Endodermal cell (in vitro differentiated cells): Measurements from ENCODE around the gene ARIH1. TPM values are rescaled to one million over a fixed set of nuclear protein-coding genes. Genes with fewer than 3 reads are reported as not detected.
A peak's percentile ranks its signal among the peaks of the same experiment; 100 is the strongest.

Source experiments
- DNase-seq: peaks from one replicate; pipeline ENCODE4 v3.0.0-alpha.2; 2017
- H3K27ac ChIP-seq: 2 replicates; pipeline ENCODE4 v1.5.1; 2013; ENCODE audit warnings: mild to moderate bottlenecking, low read depth, low read length, moderate library complexity
- H3K27me3 ChIP-seq: 2 replicates; pipeline ENCODE4 v1.6.1; 2013; ENCODE audit warnings: mild to moderate bottlenecking, low read length, moderate library complexity; ENCODE audit not compliant: insufficient read depth, control insufficient read depth, poor library complexity, severe bottlenecking
- H3K36me3 ChIP-seq: 2 replicates; pipeline ENCODE4 v1.7.0; 2013; ENCODE audit warnings: mild to moderate bottlenecking, low read length, moderate library complexity; ENCODE audit not compliant: control insufficient read depth, insufficient read depth
- H3K4me1 ChIP-seq: one replicate; pipeline ENCODE4 v1.7.0; 2013; ENCODE audit warnings: low read length; ENCODE audit not compliant: control insufficient read depth, insufficient read depth
- H3K4me3 ChIP-seq: 2 replicates; pipeline ENCODE4 v1.5.1; 2013; ENCODE audit warnings: mild to moderate bottlenecking, low read length, moderate library complexity
- H3K9ac ChIP-seq: 2 replicates; pipeline ENCODE4 v1.6.1; 2013; ENCODE audit warnings: mild to moderate bottlenecking, low read length, moderate library complexity; ENCODE audit not compliant: poor library complexity, severe bottlenecking; ENCODE audit errors: extremely low read depth
- H3K9me3 ChIP-seq: 2 replicates; pipeline ENCODE4 v1.6.1; 2013; ENCODE audit warnings: mild to moderate bottlenecking, low read length, moderate library complexity; ENCODE audit not compliant: control insufficient read depth
- H3K27ac Mint-ChIP-seq: 2 replicates; pipeline ENCODE4 v1.8.0; 2020; ENCODE audit warnings: mixed read lengths
- H3K27me3 Mint-ChIP-seq: 2 replicates; pipeline ENCODE4 v1.8.0; 2021; ENCODE audit warnings: mild to moderate bottlenecking, mixed read lengths; ENCODE audit not compliant: insufficient read depth
- H3K36me3 Mint-ChIP-seq: 2 replicates; pipeline ENCODE4 v1.8.0; 2020; ENCODE audit warnings: low read depth, mixed read lengths
- H3K4me1 Mint-ChIP-seq: 2 replicates; pipeline ENCODE4 v1.8.0; 2020; ENCODE audit warnings: mixed read lengths
- H3K4me3 Mint-ChIP-seq: 2 replicates; pipeline ENCODE4 v1.8.0; 2020; ENCODE audit warnings: mild to moderate bottlenecking, moderate library complexity, mixed read lengths
- H3K9me3 Mint-ChIP-seq: 2 replicates; pipeline ENCODE4 v1.8.0; 2020; ENCODE audit warnings: mild to moderate bottlenecking, mixed read lengths
- WGBS, 2 experiments: methylation state at CpG; one replicate each; pipeline versions ENCODE4 v1.1.5 to v1.1.7; 2013; ENCODE audit warnings: missing lambda C conversion rate in 2 of 2, mixed read lengths in 1 of 2; ENCODE audit not compliant: insufficient coverage in 1 of 2, insufficient read length in 1 of 2; 5-methylcytosine and 5-hydroxymethylcytosine counted together
- total RNA-seq, 2 donors: library from RNA; stranded (reverse); fragmentation: NEBNext Ultra II Directional in 1 of 2; extraction: Animal tissue kit (Norgen Biotek cat#: 25700) in 1 of 2; gene quantifications; 2 replicates in 1 of 2; 3 replicates in 1 of 2; pipeline ENCODE4 v1.2.1, GENCODE V29; 2021
- TF ChIP-seq, protein P1 (sequence below): fragments of 200-600 bp; sonication (generic); conservative IDR thresholded peaks from 2 replicates; pipeline ENCODE4 v1.5.0; 2021; ENCODE audit warnings: antibody characterized with exemption, mild to moderate bottlenecking

The ARIH1 gene
- total RNA-seq, 2 donors from 2014 or later = 183 to 238 TPM

- no peaks in the 10 kb centered on the region for H3K9me3 ChIP-seq
- H3K4me3 Mint-ChIP-seq = no peak overlapping the region
- H3K27me3 Mint-ChIP-seq = no peaks in the 10 kb centered on the region
- WGBS, 2 experiments = 100% methylated on average over 1 of the region's 2 CpGs
- no peak overlapping the region for H3K27ac ChIP-seq
- no peaks in the 10 kb centered on the region for H3K36me3 Mint-ChIP-seq
- H3K36me3 ChIP-seq = peaks cover 16% of the 10 kb centered on the region
- no peaks in the 10 kb centered on the region for H3K9me3 Mint-ChIP-seq
- no peak overlapping the region for H3K27ac Mint-ChIP-seq
- H3K4me1 Mint-ChIP-seq = no peaks in the 10 kb centered on the region
- H3K27me3 ChIP-seq = no peaks in the 10 kb centered on the region
- no peaks in the 10 kb centered on the region for H3K4me1 ChIP-seq
- H3K9ac ChIP-seq = no peak overlapping the region
- TF ChIP-seq, protein P1, sequence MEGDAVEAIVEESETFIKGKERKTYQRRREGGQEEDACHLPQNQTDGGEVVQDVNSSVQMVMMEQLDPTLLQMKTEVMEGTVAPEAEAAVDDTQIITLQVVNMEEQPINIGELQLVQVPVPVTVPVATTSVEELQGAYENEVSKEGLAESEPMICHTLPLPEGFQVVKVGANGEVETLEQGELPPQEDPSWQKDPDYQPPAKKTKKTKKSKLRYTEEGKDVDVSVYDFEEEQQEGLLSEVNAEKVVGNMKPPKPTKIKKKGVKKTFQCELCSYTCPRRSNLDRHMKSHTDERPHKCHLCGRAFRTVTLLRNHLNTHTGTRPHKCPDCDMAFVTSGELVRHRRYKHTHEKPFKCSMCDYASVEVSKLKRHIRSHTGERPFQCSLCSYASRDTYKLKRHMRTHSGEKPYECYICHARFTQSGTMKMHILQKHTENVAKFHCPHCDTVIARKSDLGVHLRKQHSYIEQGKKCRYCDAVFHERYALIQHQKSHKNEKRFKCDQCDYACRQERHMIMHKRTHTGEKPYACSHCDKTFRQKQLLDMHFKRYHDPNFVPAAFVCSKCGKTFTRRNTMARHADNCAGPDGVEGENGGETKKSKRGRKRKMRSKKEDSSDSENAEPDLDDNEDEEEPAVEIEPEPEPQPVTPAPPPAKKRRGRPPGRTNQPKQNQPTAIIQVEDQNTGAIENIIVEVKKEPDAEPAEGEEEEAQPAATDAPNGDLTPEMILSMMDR = no peak
- no peak overlapping the region for H3K4me3 ChIP-seq
- no peak for DNase-seq
Measured at GRCh38 chr15:72592676-72593075, 118.5 kb downstream of the ARIH1 start.

GRCh38 chr15:72593838-72594237, 119.7 kb downstream of the ARIH1 start:
- H3K27me3 Mint-ChIP-seq = no peaks in the 10 kb centered on the region
- Histone ChIP-seq H3K9me3 (no peaks in the 10 kb centered on the region), H3K36me3 (peaks cover 5% of the 10 kb centered on the region), H3K9ac (no peak overlapping the region), H3K4me1 (no peaks in the 10 kb centered on the region), H3K4me3 (no peak overlapping the region), H3K27ac (no peak overlapping the region), H3K27me3 (no peaks in the 10 kb centered on the region)
- no peaks in the 10 kb centered on the region for H3K36me3 Mint-ChIP-seq
- no peaks in the 10 kb centered on the region for H3K9me3 Mint-ChIP-seq
- no peak overlapping the region for H3K4me3 Mint-ChIP-seq
- 90% methylated on average over 4 of the region's 4 CpGs; no CpG with 5 or more reads in 1 of the 2 experiments for WGBS, 2 experiments
- no peak overlapping the region for H3K27ac Mint-ChIP-seq
- no peak for DNase-seq
- no peaks in the 10 kb centered on the region for H3K4me1 Mint-ChIP-seq
- TF ChIP-seq, protein P1 = no peak

GRCh38 chr15:72599855-72600464, 125.8 kb downstream of the ARIH1 start:
- Histone ChIP-seq H3K27me3 (no peaks in the 10 kb centered on the region), H3K4me1 (no peaks in the 10 kb centered on the region), H3K36me3 (no peaks in the 10 kb centered on the region), H3K9me3 (no peaks in the 10 kb centered on the region), H3K4me3 (no peak overlapping the region), H3K27ac (no peak overlapping the region), H3K9ac (no peak overlapping the region)
- peak; percentile 60 for DNase-seq
- no peaks in the 10 kb centered on the region for H3K4me1 Mint-ChIP-seq
- TF ChIP-seq, protein P1 = peak; percentile 87
- no peaks in the 10 kb centered on the region for H3K9me3 Mint-ChIP-seq
- no peaks in the 10 kb centered on the region for H3K27me3 Mint-ChIP-seq
- WGBS, 2 experiments = 57 to 64% methylated on average over 1 of the region's 2 CpGs
- no peak overlapping the region for H3K27ac Mint-ChIP-seq
- no peak overlapping the region for H3K4me3 Mint-ChIP-seq
- H3K36me3 Mint-ChIP-seq = no peaks in the 10 kb centered on the region
